GM13976 (cell line): ENCODE data around the gene CIBAR2.

Experiments
- DNase-seq: peaks from one replicate; pipeline ENCODE4 v3.0.0; 2012; ENCODE audit warnings: low spot score
- in situ Hi-C: fragments of 300-500 bp; cut with MboI; formaldehyde crosslinking; loops from one replicate; pipeline ENCODE4 v1.12.0; 2022; ENCODE audit warnings: low sequenced_read_pairs, mixed read lengths, inconsistent platforms; ENCODE audit not compliant: unreplicated experiment
- TF ChIP-seq, protein P1 (sequence below): IDR thresholded peaks from 2 replicates; pipeline ENCODE4 v1.5.1; 2012; ENCODE audit warnings: borderline replicate concordance, mild to moderate bottlenecking; ENCODE audit not compliant: insufficient read depth; ENCODE audit errors: extremely low read depth, missing control alignments, control extremely low read depth

Gene CIBAR2

DNA sequence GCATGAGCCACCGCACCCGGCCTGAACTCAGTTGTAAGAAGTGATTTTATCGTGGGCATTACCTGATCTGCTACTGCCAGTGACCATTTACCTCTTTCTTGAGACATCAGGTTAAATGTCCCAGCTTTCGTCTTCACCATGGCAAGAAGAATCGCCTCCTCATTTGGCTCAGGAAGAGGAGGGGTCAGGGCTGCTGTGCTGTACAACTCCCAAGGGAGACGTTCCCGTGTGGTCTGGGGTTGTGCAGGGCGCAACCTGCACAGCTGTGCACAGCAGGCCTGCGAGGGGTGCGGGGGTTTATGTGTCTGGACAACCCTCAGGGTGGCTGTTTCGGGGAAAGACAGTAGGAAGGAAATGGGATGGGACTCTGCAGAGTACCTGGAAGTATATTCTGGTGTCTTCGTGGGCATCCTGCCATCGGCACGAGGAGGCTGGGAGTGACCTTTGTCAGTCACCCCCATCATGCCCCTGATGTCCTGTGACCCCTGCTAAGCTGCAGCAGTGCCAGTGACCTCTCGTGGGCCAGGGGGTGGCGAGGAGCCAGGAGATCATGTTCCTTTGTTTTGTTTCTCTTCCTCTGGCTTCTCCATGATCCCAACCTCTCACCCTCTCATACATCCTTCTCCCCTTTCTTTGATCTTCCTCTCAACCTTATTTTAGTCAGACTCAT is 27.3 kb downstream of the CIBAR2 start:
- TF ChIP-seq, protein P1, sequence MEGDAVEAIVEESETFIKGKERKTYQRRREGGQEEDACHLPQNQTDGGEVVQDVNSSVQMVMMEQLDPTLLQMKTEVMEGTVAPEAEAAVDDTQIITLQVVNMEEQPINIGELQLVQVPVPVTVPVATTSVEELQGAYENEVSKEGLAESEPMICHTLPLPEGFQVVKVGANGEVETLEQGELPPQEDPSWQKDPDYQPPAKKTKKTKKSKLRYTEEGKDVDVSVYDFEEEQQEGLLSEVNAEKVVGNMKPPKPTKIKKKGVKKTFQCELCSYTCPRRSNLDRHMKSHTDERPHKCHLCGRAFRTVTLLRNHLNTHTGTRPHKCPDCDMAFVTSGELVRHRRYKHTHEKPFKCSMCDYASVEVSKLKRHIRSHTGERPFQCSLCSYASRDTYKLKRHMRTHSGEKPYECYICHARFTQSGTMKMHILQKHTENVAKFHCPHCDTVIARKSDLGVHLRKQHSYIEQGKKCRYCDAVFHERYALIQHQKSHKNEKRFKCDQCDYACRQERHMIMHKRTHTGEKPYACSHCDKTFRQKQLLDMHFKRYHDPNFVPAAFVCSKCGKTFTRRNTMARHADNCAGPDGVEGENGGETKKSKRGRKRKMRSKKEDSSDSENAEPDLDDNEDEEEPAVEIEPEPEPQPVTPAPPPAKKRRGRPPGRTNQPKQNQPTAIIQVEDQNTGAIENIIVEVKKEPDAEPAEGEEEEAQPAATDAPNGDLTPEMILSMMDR: no peak
- DNase-seq: no peak
- in situ Hi-C loops: no loop called here

DNA sequence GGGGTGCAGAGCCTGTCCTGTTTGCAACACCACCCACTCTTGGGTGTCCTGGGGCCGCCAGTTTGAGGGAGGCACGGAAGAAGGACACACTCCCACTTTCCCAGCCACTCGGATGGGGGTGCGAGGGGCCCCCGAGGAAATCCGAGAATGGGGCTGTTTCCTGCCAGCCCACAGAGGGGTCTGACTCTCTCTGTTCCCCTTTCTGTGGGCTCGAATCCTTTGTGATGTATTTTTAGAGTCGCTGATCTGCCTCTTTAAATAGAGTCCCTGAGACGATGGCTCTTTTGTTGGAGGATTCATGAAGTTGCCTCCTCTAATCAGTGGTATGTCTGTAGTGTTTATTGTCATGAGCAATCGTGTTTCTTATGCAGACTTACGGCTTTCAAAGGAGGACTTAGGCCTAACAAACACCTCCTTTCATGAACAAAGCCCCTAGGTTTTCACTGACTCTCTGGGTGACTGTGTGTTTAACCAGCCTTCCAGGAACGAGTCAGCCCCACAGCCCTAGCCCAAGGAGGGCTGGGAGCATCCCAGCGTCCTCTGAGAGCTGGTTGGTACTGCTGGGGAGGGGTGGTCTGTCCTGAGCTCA is 29.1 kb downstream of the CIBAR2 start:
- TF ChIP-seq, protein P1: no peak
- peak; percentile 60 for DNase-seq
- in situ Hi-C loops: no loop called here

DNA sequence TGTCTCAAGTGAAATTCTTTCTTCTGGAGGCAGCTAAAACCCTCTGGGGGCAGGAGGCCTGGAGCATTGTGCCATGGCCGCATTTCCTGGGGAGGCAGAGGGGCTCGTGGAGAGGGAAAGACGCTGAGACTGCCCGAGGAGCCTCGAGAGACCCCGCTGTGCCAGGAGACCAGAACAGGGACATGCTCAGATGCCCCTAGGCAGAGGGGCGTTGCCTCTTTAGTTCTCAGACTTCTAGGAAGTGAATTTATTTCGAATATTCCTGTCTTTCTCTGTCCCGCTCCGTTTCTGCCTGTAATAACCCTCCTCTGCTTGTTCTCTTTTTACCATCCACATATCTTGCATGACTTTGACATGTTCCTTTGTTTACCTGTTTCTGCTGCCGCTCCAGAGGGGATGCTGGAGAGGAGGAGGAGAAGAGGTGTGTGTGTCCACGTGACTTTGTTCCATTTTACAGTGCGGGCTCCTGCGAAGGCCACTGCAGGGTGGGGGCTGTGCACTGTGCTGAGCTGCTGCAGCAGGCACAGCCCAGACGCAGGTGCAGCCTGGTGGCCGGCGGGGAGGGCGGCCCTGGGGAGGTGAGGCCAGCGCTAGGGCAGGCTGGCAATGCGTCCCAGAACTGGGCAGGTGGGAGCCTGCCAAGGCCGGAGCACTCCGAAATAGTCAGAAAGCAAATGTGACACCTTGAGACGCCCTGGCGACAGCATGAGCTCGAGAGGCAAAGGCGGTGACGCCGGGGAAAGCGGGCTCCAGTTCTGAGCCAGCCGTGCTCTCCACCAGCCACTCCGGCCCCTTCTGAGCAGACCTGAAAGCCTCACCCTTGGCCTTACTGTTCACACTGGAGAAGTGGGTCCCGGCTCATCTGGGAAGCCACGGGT is 29.9 kb downstream of the CIBAR2 start:
- DNase-seq: peak; percentile 65
- TF ChIP-seq, protein P1: no peak
- in situ Hi-C loops: no loop called here

DNA sequence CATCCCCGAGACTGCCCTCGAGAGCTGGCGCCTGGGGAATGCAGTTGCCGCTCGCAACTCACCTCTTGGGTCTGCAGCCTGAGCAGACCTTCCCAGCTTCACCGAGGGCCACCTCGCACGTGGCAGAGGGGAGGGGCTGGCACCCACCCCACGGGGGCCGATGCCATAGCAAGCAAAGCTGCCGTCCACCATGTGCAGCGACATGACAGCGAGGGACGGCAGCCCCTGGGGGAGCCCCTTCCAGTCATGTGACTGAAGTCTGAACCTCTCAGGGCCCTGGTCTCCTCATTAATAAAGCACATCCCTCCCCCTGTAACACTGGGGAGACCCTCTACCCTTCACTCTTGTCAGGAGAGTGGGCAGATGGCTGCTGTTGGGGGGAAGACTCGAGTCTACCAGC is 30.5 kb downstream of the CIBAR2 start:
- DNase-seq: no peak
- TF ChIP-seq, protein P1: no peak
- in situ Hi-C loops: no loop called here

DNA sequence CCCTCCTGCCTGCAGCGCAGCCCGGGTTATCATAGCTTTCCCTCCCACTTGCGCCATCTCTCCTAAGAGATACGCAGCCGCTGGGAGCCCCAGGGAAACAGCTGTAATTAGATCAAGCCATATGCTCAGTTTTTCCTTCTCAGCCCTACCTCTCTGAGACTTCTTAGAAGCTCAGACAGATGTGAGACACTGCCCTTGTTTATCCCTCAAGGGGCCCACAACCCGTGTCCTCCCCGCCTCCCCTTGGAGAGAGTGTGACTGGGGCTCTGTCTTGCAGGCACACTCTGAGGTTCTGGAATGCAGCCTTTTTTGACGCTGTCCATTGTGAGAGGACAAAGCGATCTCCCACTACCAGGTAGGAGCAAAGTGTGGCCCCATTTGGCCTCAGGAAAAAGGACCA is 31.2 kb downstream of the CIBAR2 start:
- TF ChIP-seq, protein P1: no peak
- DNase-seq: no peak
- in situ Hi-C loops: no loop called here

DNA sequence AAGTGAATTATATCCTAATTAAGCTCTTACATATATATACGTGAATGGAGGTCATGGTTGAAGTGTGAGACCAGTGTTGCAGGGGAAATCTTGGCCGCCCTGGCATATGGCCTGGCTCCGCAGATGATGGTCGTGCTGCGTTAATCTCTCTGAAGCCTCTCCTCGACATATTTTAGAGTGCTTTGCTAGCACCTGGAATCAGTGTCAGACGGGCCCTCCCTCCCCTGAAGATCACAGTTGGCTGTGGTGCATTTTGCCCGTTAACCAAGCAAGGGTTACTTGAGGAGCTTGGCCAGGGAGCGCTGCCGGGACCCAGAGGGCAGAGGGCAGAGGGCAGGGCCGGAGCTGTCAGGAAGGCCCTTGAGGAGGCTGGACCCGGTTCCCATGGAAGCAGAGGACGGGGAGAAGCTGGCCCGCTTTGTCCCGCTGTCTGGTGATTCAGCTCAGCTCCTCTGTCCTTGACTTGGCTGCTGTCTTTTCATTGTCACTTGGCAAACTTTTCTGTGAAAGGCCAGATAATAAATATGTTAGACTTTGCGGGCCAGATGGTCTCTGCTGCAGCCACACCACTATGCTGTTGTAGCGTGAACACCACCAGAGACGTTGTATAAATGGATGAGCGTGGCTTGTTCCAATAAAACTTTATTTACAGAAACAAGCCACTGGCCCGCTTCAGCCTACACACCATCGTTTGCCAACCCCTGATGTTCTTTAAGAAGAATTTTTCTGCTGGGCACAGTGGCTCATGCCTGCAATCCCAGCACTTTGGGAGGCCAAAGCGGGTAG is 32.3 kb downstream of the CIBAR2 start:
- in situ Hi-C loops: no loop called here
- TF ChIP-seq, protein P1: no peak
- no peak for DNase-seq
